OCI-LY1 (cell line): ENCODE results near the gene RALB.

ENCODE experiments used
- CTCF ChIP-seq: fragments of 200-600 bp; sonication (generic), shearing (Covaris generic); IDR thresholded peaks from 2 replicates; pipeline ENCODE4 v1.5.1; 2017; ENCODE audit warnings: mild to moderate bottlenecking, antibody characterized with exemption, low read length, moderate library complexity, mixed read lengths
- EZH2 ChIP-seq: fragments of 200-600 bp; sonication (generic), shearing (Covaris generic); IDR thresholded peaks from 2 replicates; pipeline ENCODE4 v1.8.0; 2017; ENCODE audit warnings: borderline replicate concordance, mixed run types, mild to moderate bottlenecking, antibody characterized with exemption, low read length, moderate library complexity, mixed read lengths

GRCh38 chr2:120301284-120301683, 48.6 kb downstream of the RALB start:
- TF ChIP-seq CTCF (no peak), EZH2 (no peak)
